Cortex of kidney (tissue), 1 donor: ENCODE data around the gene INPP5A.

ENCODE experiments used
- DNase-seq: peaks from one replicate; lab custom pipeline; 2025; lab: John Stamatoyannopoulos, UW

The INPP5A gene

GRCh38 chr10:132705943-132706342, 168.4 kb downstream of the INPP5A start:
- DNase-seq: no peak

GRCh38 chr10:132706701-132707100, 169.1 kb downstream of the INPP5A start:
- DNase-seq: no peak

GRCh38 chr10:132707121-132707775, 169.7 kb downstream of the INPP5A start:
- no peak for DNase-seq

- no peak for DNase-seq
These were observed 170.2 kb downstream of the INPP5A start for GRCh38 chr10:132707776-132708171.

- DNase-seq: no peak
These were observed 170.9 kb downstream of the INPP5A start for GRCh38 chr10:132708441-132708840.

- DNase-seq: no peak
These were observed 171.3 kb downstream of the INPP5A start for GRCh38 chr10:132708936-132709335.

GRCh38 chr10:132709471-132709951, 171.9 kb downstream of the INPP5A start:
- DNase-seq: no peak

- DNase-seq: no peak
These were observed 172.6 kb downstream of the INPP5A start for GRCh38 chr10:132710036-132710686.

- DNase-seq: no peak
These were observed 173.4 kb downstream of the INPP5A start for GRCh38 chr10:132710746-132711612.

- DNase-seq: no peak
These were observed 174.1 kb downstream of the INPP5A start for GRCh38 chr10:132711613-132712121.

GRCh38 chr10:132712291-132712690, 174.7 kb downstream of the INPP5A start:
- no peak for DNase-seq

- no peak for DNase-seq
These were observed 175.2 kb downstream of the INPP5A start for GRCh38 chr10:132712743-132713142.

GRCh38 chr10:132713421-132714095, 176.0 kb downstream of the INPP5A start:
- no peak for DNase-seq

- DNase-seq: no peak
These were observed 176.8 kb downstream of the INPP5A start for GRCh38 chr10:132714096-132714985.

- DNase-seq: no peak
These were observed 177.6 kb downstream of the INPP5A start for GRCh38 chr10:132714986-132715775.

GRCh38 chr10:132715776-132716680, 178.4 kb downstream of the INPP5A start:
- no peak for DNase-seq

- DNase-seq: no peak
These were observed 179.3 kb downstream of the INPP5A start for GRCh38 chr10:132716691-132717490.

- DNase-seq: no peak
These were observed 184.1 kb downstream of the INPP5A start for GRCh38 chr10:132721725-132722124.
